Occipital lobe (tissue), 2 donors: ENCODE results near the gene RAB36. TPM values are rescaled to one million over a fixed set of nuclear protein-coding genes. Genes with fewer than 3 reads are reported as not detected.
A peak's percentile ranks its signal among the peaks of the same experiment; 100 is the strongest.

Source experiments
- DNase-seq: peaks from one replicate; lab custom pipeline; 2025; lab: John Stamatoyannopoulos, UW
- total RNA-seq: library from RNA; depleted of rRNA; stranded (reverse); fragments of >200 nt; gene quantifications from one replicate; pipeline ENCODE4 v1.2.3, GENCODE V29; 2014

RAB36 gene
- total RNA-seq, 1 donor from 2014 or later, result 5.9 TPM

GRCh38 chr22:23157560-23158515 is 12.6 kb downstream of the RAB36 start:
- no peak for DNase-seq

GRCh38 chr22:23158516-23159290 is 13.4 kb downstream of the RAB36 start:
- no peak for DNase-seq

- DNase-seq, result no peak
Observed at GRCh38 chr22:23159291-23159630, 14.0 kb downstream of the RAB36 start.

GRCh38 chr22:23161029-23161428 is 15.8 kb downstream of the RAB36 start:
- no peak for DNase-seq

GRCh38 chr22:23161574-23161973 is 16.3 kb downstream of the RAB36 start:
- no peak for DNase-seq

- DNase-seq, result peak; percentile 35
Observed at GRCh38 chr22:23163665-23164064, 18.4 kb downstream of the RAB36 start.

GRCh38 chr22:23164091-23164490 is 18.8 kb downstream of the RAB36 start:
- no peak for DNase-seq

- DNase-seq, result no peak
Observed at GRCh38 chr22:23166042-23166831, 21.0 kb downstream of the RAB36 start.

- no peak for DNase-seq
Observed at GRCh38 chr22:23166841-23167616, 21.8 kb downstream of the RAB36 start.

GRCh38 chr22:23168391-23169042 is 23.2 kb downstream of the RAB36 start:
- DNase-seq, result no peak

GRCh38 chr22:23169043-23169406 is 23.7 kb downstream of the RAB36 start:
- no peak for DNase-seq

GRCh38 chr22:23175817-23176644 is 30.8 kb downstream of the RAB36 start:
- no peak for DNase-seq

- no peak for DNase-seq
Observed at GRCh38 chr22:23176645-23177027, 31.4 kb downstream of the RAB36 start.

- DNase-seq, result no peak
Observed at GRCh38 chr22:23177197-23177596, 31.9 kb downstream of the RAB36 start.

- peak; percentile 51 for DNase-seq
Observed at GRCh38 chr22:23178512-23179254, 33.4 kb downstream of the RAB36 start.

- DNase-seq, result no peak
Observed at GRCh38 chr22:23179381-23180299, 34.4 kb downstream of the RAB36 start.

- peak; percentile 52 for DNase-seq
Observed at GRCh38 chr22:23180301-23180892, 35.1 kb downstream of the RAB36 start, which contains the start of gene BCR. Gene BCR, plus strand, starts transcription at chr22:23180509. Its CDS starts 452 bp downstream, at chr22:23180961.
